Stomach (tissue), 4 donors: ENCODE measurements around the gene NCOA6.

Source experiments
- CTCF ChIP-seq, 7 experiments: fragments of 450-650 bp in 4 of 7; fragments of 200-600 bp in 3 of 7; sonication (generic) in 3 of 7; IDR thresholded peaks; one replicate each; pipeline ENCODE4 v1.5.1; 2016 to 2019; ENCODE audit warnings: antibody characterized with exemption in 7 of 7, control low read depth in 2 of 7, mild to moderate bottlenecking in 1 of 7
- EP300 ChIP-seq: sonication (generic); formaldehyde crosslinking; IDR thresholded peaks from one replicate; pipeline ENCODE4 v1.6.1; 2017; ENCODE audit warnings: antibody characterized with exemption
- POLR2A ChIP-seq, 4 donors: fragments of 450-650 bp; IDR thresholded peaks; one replicate each; pipeline ENCODE4 v1.6.1; 2016; ENCODE audit warnings: antibody characterized with exemption in 4 of 4, control low read depth in 2 of 4, mild to moderate bottlenecking in 1 of 4, moderate library complexity in 1 of 4
- POLR2AphosphoS5 ChIP-seq, 3 donors: sonication (generic); formaldehyde crosslinking; IDR thresholded peaks; one replicate each; pipeline ENCODE4 v1.6.1; 2016; ENCODE audit warnings: antibody characterized with exemption in 3 of 3

GRCh38 chr20:34798871-34799270 is 26.6 kb downstream of the NCOA6 start:
- TF ChIP-seq EP300 (no peak), CTCF (IDR thresholded peaks at IDR 0.05) (no peak), POLR2A (IDR thresholded peaks at IDR 0.05) (no peak), POLR2AphosphoS5 (IDR thresholded peaks at IDR 0.05) (no peak)
